ENCODE results near the gene MYOF. TPM values are rescaled to one million over a fixed set of nuclear protein-coding genes. Genes with fewer than 3 reads are reported as not detected.
"Not testable (repeated sequence)": the region's sequence is repeated elsewhere in the genome, so short reads cannot be mapped to it uniquely, and the experiment has no call there.

MYOF gene
- total and polyA plus RNA-seq, 2 experiments from 2014 or later = 101 to 261 TPM

- 71 to 89% methylated on average over 3 of the region's 3 CpGs for WGBS, 2 experiments (ENCODE audit: low coverage in 1 of 2, low lambda C conversion rate in 2 of 2, missing lambda C conversion rate in 2 of 2)
- H3K4me2 ChIP-seq (ENCODE audit: unreplicated experiment) = peak overlapping the region; percentile 33
- no peak for DNase-seq
These were observed 12.7 kb downstream of the MYOF start for GRCh38 chr10:93469454-93469853.

GRCh38 chr10:93468461-93469213, 13.5 kb downstream of the MYOF start:
- Histone ChIP-seq H3F3A (ENCODE audit: insufficient read depth) (peaks cover 88% of the 10 kb centered on the region), H4K20me1 (ENCODE audit: insufficient read depth) (no peaks in the 10 kb centered on the region), H3K4me2 (ENCODE audit: unreplicated experiment) (peak overlapping the region; percentile 81), H3K79me2 (ENCODE audit: insufficient read depth) (peaks cover 74% of the 10 kb centered on the region), H3K4me3 (peak overlapping the region; percentile 56), H3K9ac (peak overlapping the region; percentile 81), H3K27me3 (replicated peaks; ENCODE audit: insufficient read depth) (no peaks in the 10 kb centered on the region), H3K9me2 (ENCODE audit: insufficient read depth) (no peaks in the 10 kb centered on the region), H3K9me3 (ENCODE audit: low read depth) (no peaks in the 10 kb centered on the region), H3K36me3 (ENCODE audit: low read depth) (0 out of 2 replicates have a peak, but pooled peaks cover 7% of the 10 kb centered on the region), H3K27ac (peak overlapping the region; percentile 96), H2AFZ (no peak overlapping the region), H3K4me1 (ENCODE audit: insufficient read depth) (peaks cover 79% of the 10 kb centered on the region)
- in situ Hi-C loops (cut with MboI) = no loop called here
- peak; percentile 97 for DNase-seq
- WGBS, 2 experiments (ENCODE audit: low coverage in 1 of 2, low lambda C conversion rate in 2 of 2, missing lambda C conversion rate in 2 of 2) = 46 to 47% methylated on average over 10 of the region's 10 CpGs
- TF ChIP-seq EZH2phosphoT487 (IDR thresholded peaks at IDR 0.05; ENCODE audit: insufficient read depth, low read depth) (no peak), EZH2 (IDR thresholded peaks at IDR 0.05; ENCODE audit: insufficient read depth, poor library complexity, severe bottlenecking) (no peak)

More at GRCh38 chr10:93469454-93469853, 12.7 kb downstream of the MYOF start:
- no peaks in the 10 kb centered on the region for H4K20me1 ChIP-seq (ENCODE audit: insufficient read depth)
- peak overlapping the region; percentile 81 for H3K9ac ChIP-seq
- peaks cover 79% of the 10 kb centered on the region for H3K4me1 ChIP-seq (ENCODE audit: insufficient read depth)
- H3K27ac ChIP-seq = peak overlapping the region; percentile 96
- H3K36me3 ChIP-seq (ENCODE audit: low read depth) = 0 out of 2 replicates have a peak, but pooled peaks cover 7% of the 10 kb centered on the region
- no peaks in the 10 kb centered on the region for H3K9me2 ChIP-seq (ENCODE audit: insufficient read depth)
- no peaks in the 10 kb centered on the region for H3K9me3 ChIP-seq (ENCODE audit: low read depth)
- no peak overlapping the region for H2AFZ ChIP-seq
- H3F3A ChIP-seq (ENCODE audit: insufficient read depth) = peaks cover 88% of the 10 kb centered on the region
- in situ Hi-C loops (cut with MboI) = no loop called here
- H3K79me2 ChIP-seq (ENCODE audit: insufficient read depth) = peaks cover 77% of the 10 kb centered on the region
- no peak overlapping the region for H3K4me3 ChIP-seq
- TF ChIP-seq EZH2 (IDR thresholded peaks at IDR 0.05; ENCODE audit: insufficient read depth, poor library complexity, severe bottlenecking) = no peak
- TF ChIP-seq EZH2phosphoT487 (IDR thresholded peaks at IDR 0.05; ENCODE audit: insufficient read depth, low read depth) = no peak
- no peaks in the 10 kb centered on the region for H3K27me3 ChIP-seq (replicated peaks; ENCODE audit: insufficient read depth)

GRCh38 chr10:93467635-93468034, 14.5 kb downstream of the MYOF start:
- H2AFZ ChIP-seq; H3K36me3 ChIP-seq (ENCODE audit: low read depth): not testable (repeated sequence)
- WGBS, 2 experiments (ENCODE audit: low coverage in 1 of 2, low lambda C conversion rate in 2 of 2, missing lambda C conversion rate in 2 of 2) = 89 to 98% methylated on average over 1 to 4 of the region's 4 CpGs

GRCh38 chr10:93465806-93466675, 16.1 kb downstream of the MYOF start:
- peaks cover 90% of the 10 kb centered on the region for H3K4me1 ChIP-seq (ENCODE audit: insufficient read depth)
- DNase-seq = peak; percentile 99
- no peak for TF ChIP-seq EZH2phosphoT487 (IDR thresholded peaks at IDR 0.05; ENCODE audit: insufficient read depth, low read depth)
- no peak for TF ChIP-seq EZH2 (IDR thresholded peaks at IDR 0.05; ENCODE audit: insufficient read depth, poor library complexity, severe bottlenecking)
- H3F3A ChIP-seq (ENCODE audit: insufficient read depth) = peaks cover 86% of the 10 kb centered on the region
- H3K79me2 ChIP-seq (ENCODE audit: insufficient read depth) = peaks cover 78% of the 10 kb centered on the region
- no peaks in the 10 kb centered on the region for H4K20me1 ChIP-seq (ENCODE audit: insufficient read depth)
- H3K27ac ChIP-seq = peak overlapping the region; percentile 99
- H3K9me3 ChIP-seq (ENCODE audit: low read depth) = no peaks in the 10 kb centered on the region
- H3K9me2 ChIP-seq (ENCODE audit: insufficient read depth) = no peaks in the 10 kb centered on the region
- 1 to 4% methylated on average over 8 of the region's 8 CpGs for WGBS, 2 experiments (ENCODE audit: low coverage in 1 of 2, low lambda C conversion rate in 2 of 2, missing lambda C conversion rate in 2 of 2)
- peak overlapping the region; percentile 68 for H3K4me2 ChIP-seq (ENCODE audit: unreplicated experiment)
- H3K4me3 ChIP-seq = peak overlapping the region; percentile 34
- H2AFZ ChIP-seq = no peak overlapping the region
- no peaks in the 10 kb centered on the region for H3K27me3 ChIP-seq (replicated peaks; ENCODE audit: insufficient read depth)
- H3K9ac ChIP-seq = peak overlapping the region; percentile 85
- 0 out of 2 replicates have a peak, but pooled peaks cover 7% of the 10 kb centered on the region for H3K36me3 ChIP-seq (ENCODE audit: low read depth)
- in situ Hi-C loops (cut with MboI) = no loop called here

More at GRCh38 chr10:93467635-93468034, 14.5 kb downstream of the MYOF start:
- H3K9me2 ChIP-seq (ENCODE audit: insufficient read depth); H3K27me3 ChIP-seq (replicated peaks; ENCODE audit: insufficient read depth); DNase-seq; H3K9me3 ChIP-seq (ENCODE audit: low read depth); H4K20me1 ChIP-seq (ENCODE audit: insufficient read depth); in situ Hi-C loops (cut with MboI): not testable (repeated sequence)
- Histone ChIP-seq H3K4me3 (peak overlapping the region; percentile 56), H3K9ac (peak overlapping the region; percentile 81), H3K27ac (peak overlapping the region; percentile 96), H3F3A (ENCODE audit: insufficient read depth) (peaks cover 86% of the 10 kb centered on the region), H3K4me1 (ENCODE audit: insufficient read depth) (peaks cover 88% of the 10 kb centered on the region), H3K4me2 (ENCODE audit: unreplicated experiment) (peak overlapping the region; percentile 81), H3K79me2 (ENCODE audit: insufficient read depth) (peaks cover 74% of the 10 kb centered on the region)
